K562 (cell line): ENCODE results near the gene AIF1. TPM values are rescaled to one million over a fixed set of nuclear protein-coding genes. Genes with fewer than 3 reads are reported as not detected.

Experiments used
- ATAC-seq: fragments of 200-7000 bp; cut with Tn5 transposase; 3 replicates; pipeline ENCODE4 v1.9.1; 2020; ENCODE audit warnings: moderate library complexity
- BruUV-seq: library from RNA; stranded (reverse); fragments of 400-500 nt; replicated peaks from 2 replicates; lab custom pipeline; 2021; lab: Mats Ljungman, UMichigan
- CTCF ChIA-PET: fragments of 300-600 bp; formaldehyde crosslinking; extraction: SDS; loops from one replicate; lab custom pipeline; 2021; ENCODE audit warnings: low intra/inter-chr PET ratio; lab: Yijun Ruan, JAX
- POLR2A ChIA-PET: fragments of 300-600, 350-650 bp; sonication (Branson Sonifier 250); formaldehyde crosslinking; extraction: SDS; loops from one replicate; lab custom pipeline; 2021; ENCODE audit warnings: antibody characterized with exemption, inconsistent platforms; lab: Yijun Ruan, JAX
- DNase-seq, 4 experiments: peaks; one replicate each; pipeline versions ENCODE4 v3.0.0 to v3.0.0-alpha.2; 2011 to 2018; ENCODE audit warnings: low spot score in 3 of 4, mixed read lengths in 3 of 4; ENCODE audit errors: extremely low read depth in 1 of 4
- FAIRE-seq: peaks from 2 replicates; lab custom pipeline; 2011; peaks lifted over from hg19 to GRCh38; lab: Jason Lieb, UNC
- H2AFZ ChIP-seq: 2 replicates; pipeline ENCODE4 v1.6.0; 2011; ENCODE audit warnings: low read depth, low read length, control low read depth, inconsistent platforms
- H3K27ac ChIP-seq: fragments of 200-600 bp; 3 replicates; pipeline ENCODE4 v1.8.0; 2011; ENCODE audit warnings: low read depth, mild to moderate bottlenecking, control low read depth, inconsistent platforms, low read length, moderate library complexity, mixed read lengths; ENCODE audit errors: extremely low read depth
- H3K27me3 ChIP-seq, 2 experiments: fragments of 300-600 bp in 1 of 2; 2 replicates in 1 of 2; 3 replicates in 1 of 2; pipeline versions ENCODE4 v1.6.0 to v1.8.0; 2011; ENCODE audit warnings: inconsistent platforms in 2 of 2, low read length in 2 of 2, mild to moderate bottlenecking in 1 of 2, mixed read lengths in 1 of 2, moderate library complexity in 1 of 2; ENCODE audit not compliant: control insufficient read depth in 2 of 2, insufficient read depth in 2 of 2
- H3K36me3 ChIP-seq: fragments of 300-600 bp; 3 replicates; pipeline ENCODE4 v1.8.0; 2011; ENCODE audit warnings: mild to moderate bottlenecking, low read length, inconsistent platforms; ENCODE audit not compliant: control insufficient read depth, insufficient read depth
- H3K4me1 ChIP-seq, 2 experiments: fragments of 200-600 bp in 1 of 2; replicated peaks in 1 of 2; 2 replicates in 1 of 2; 3 replicates in 1 of 2; pipeline versions ENCODE4 v1.5.1 to v1.8.0; 2011; ENCODE audit warnings: inconsistent platforms in 2 of 2, low read length in 2 of 2, mild to moderate bottlenecking in 1 of 2, mixed read lengths in 1 of 2, moderate library complexity in 1 of 2; ENCODE audit not compliant: control insufficient read depth in 2 of 2, insufficient read depth in 2 of 2
- H3K4me2 ChIP-seq: 2 replicates; pipeline ENCODE4 v1.6.1; 2011; ENCODE audit warnings: low read length, control low read depth, inconsistent platforms, mixed read lengths; ENCODE audit not compliant: insufficient read depth
- H3K4me3 ChIP-seq: fragments of 200-600 bp; sonication (generic), shearing (Covaris generic); 2 replicates; pipeline ENCODE4 v1.5.1; 2016; ENCODE audit warnings: control low read depth, inconsistent platforms
- H3K79me2 ChIP-seq: fragments of 200-600 bp; 3 replicates; pipeline ENCODE4 v1.8.0; 2011; ENCODE audit warnings: low read length, inconsistent platforms; ENCODE audit not compliant: control insufficient read depth, insufficient read depth
- H3K9ac ChIP-seq, 2 experiments: 2 replicates each; pipeline versions ENCODE4 v1.6.0 to v1.6.1; 2011; ENCODE audit warnings: low read depth in 2 of 2, low read length in 2 of 2, control low read depth in 1 of 2, inconsistent platforms in 1 of 2, mild to moderate bottlenecking in 1 of 2, mixed read lengths in 1 of 2; ENCODE audit not compliant: insufficient read depth in 1 of 2
- H3K9me1 ChIP-seq: one replicate; pipeline ENCODE4 v1.6.0; 2011; ENCODE audit warnings: inconsistent platforms, mild to moderate bottlenecking, low read length, moderate library complexity; ENCODE audit not compliant: control insufficient read depth, insufficient read depth
- H3K9me3 ChIP-seq: replicated peaks from 2 replicates; pipeline ENCODE4 v1.5.1; 2011; ENCODE audit warnings: low read depth, low read length, inconsistent platforms; ENCODE audit not compliant: control insufficient read depth, insufficient read depth
- H4K20me1 ChIP-seq: replicated peaks from 2 replicates; pipeline ENCODE4 v1.6.1; 2011; ENCODE audit warnings: low read length, inconsistent platforms, mixed read lengths; ENCODE audit not compliant: control insufficient read depth, insufficient read depth
- E2F4 ChIP-seq: sonication (generic); formaldehyde crosslinking; IDR thresholded peaks from 2 replicates; pipeline ENCODE4 v1.8.0; 2022; ENCODE audit warnings: mild to moderate bottlenecking, low read depth, missing genetic modification reagents
- ID3 ChIP-seq, 2 experiments: fragments of 250-450 bp in 1 of 2; fragments of 450-650 bp in 1 of 2; sonication (Bioruptor Pico) in 1 of 2; IDR thresholded peaks; 2 replicates each; pipeline versions ENCODE4 v1.6.1 to v1.8.0; 2016 to 2021; ENCODE audit warnings: mild to moderate bottlenecking in 2 of 2, moderate library complexity in 2 of 2, missing compliant biosample characterization in 1 of 2, missing genetic modification characterization in 1 of 2
- RUNX1 ChIP-seq: sonication (generic); IDR thresholded peaks from 2 replicates; pipeline ENCODE4 v1.6.1; 2016; ENCODE audit warnings: antibody characterized with exemption, low read depth
- SRF ChIP-seq, 2 experiments: fragments of 250-450, 450-650 bp in 1 of 2; sonication (Bioruptor Pico) in 1 of 2; sonication (generic) in 1 of 2; formaldehyde crosslinking; IDR thresholded peaks; 2 replicates each; pipeline versions ENCODE4 v1.5.0 to v1.5.1; 2020 to 2022; ENCODE audit warnings: mild to moderate bottlenecking in 1 of 2, missing genetic modification reagents in 1 of 2
- ZNF124 ChIP-seq: sonication (generic); formaldehyde crosslinking; IDR thresholded peaks from 2 replicates; pipeline ENCODE4 v1.8.1; 2022; ENCODE audit warnings: missing genetic modification reagents
- ZNF174 ChIP-seq: fragments of 250-450 bp; sonication (Bioruptor Pico); IDR thresholded peaks from 2 replicates; pipeline ENCODE4 v1.4.0; 2020; ENCODE audit warnings: mild to moderate bottlenecking
- WGBS: fragments of 100-300 bp; shearing (Covaris generic); methylation state at CpG from one replicate; pipeline ENCODE4 v1.1.6; 2016; ENCODE audit warnings: low coverage, mixed read lengths; ENCODE audit not compliant: insufficient coverage; ENCODE audit errors: missing lambda C conversion rate; 5-methylcytosine and 5-hydroxymethylcytosine counted together
- in situ Hi-C: fragments of 300-500 bp; cut with MboI; formaldehyde crosslinking; loops from 4 replicates; pipeline ENCODE4 v1.15.0; 2018; ENCODE audit warnings: inconsistent platforms, mixed read lengths
- intact Hi-C: fragments of 100-400 bp; cut with micrococcal nuclease; formaldehyde crosslinking; loops from 2 replicates; pipeline ENCODE4 v1.14.2; 2022
- polyA plus RNA-seq, 8 experiments: library from polyadenylated mRNA; depleted of rRNA in 4 of 8; stranded (reverse) in 5 of 8; unstranded in 3 of 8; fragments of >200 nt; fragmentation: Nextera tagmentation in 2 of 8; fragmentation: Illumina TruSeq in 1 of 8; extraction: Ambion mirVana in 2 of 8; extraction: Trizol in 1 of 8; gene quantifications; 2 replicates each; pipeline versions ENCODE4 v1.2.1 to v1.2.3, GENCODE V29; 2011 to 2014; ENCODE audit warnings: inconsistent platforms in 1 of 8, missing spikeins in 1 of 8
- total RNA-seq, 7 experiments: library from RNA; depleted of rRNA in 6 of 7; stranded (reverse); fragments of >200 nt in 6 of 7; fragmentation: Illumina TruSeq in 2 of 7; extraction: Trizol in 2 of 7; gene quantifications; 2 replicates each; pipeline versions ENCODE4 v1.2.1 to v1.2.3, GENCODE V29; 2011 to 2021; ENCODE audit warnings: low replicate concordance in 1 of 7
- TF ChIP-seq, protein P1 (sequence below): fragments of 250-450 bp; sonication (Bioruptor Pico); IDR thresholded peaks from 2 replicates; pipeline ENCODE4 v1.4.0; 2020; ENCODE audit warnings: mild to moderate bottlenecking, moderate library complexity
- TF ChIP-seq, protein P2 (sequence below): sonication (generic); formaldehyde crosslinking; IDR thresholded peaks from 2 replicates; pipeline ENCODE4 v1.8.0; 2023; ENCODE audit warnings: mild to moderate bottlenecking, missing genetic modification reagents

AIF1 gene
- total and polyA plus RNA-seq, 9 of the 15 experiments (the other 6 are each of a cell fraction or from before 2014, with no cell fraction given) = 9.4 to 33.4 (median 19.4) TPM

GRCh38 chr6:31578184-31579118, 36.6 kb upstream of the AIF1 start:
- Histone ChIP-seq H3K9me3 (no peaks in the 10 kb centered on the region), H3K27ac (no peak overlapping the region), H3K36me3 (no peaks in the 10 kb centered on the region), H3K27me3 (no peaks in the 10 kb centered on the region)
- no TSS peak for BruUV-seq
- in situ Hi-C loops = no loop called here
- intact Hi-C loops = no loop called here
- TF ChIP-seq ID3 (CRISPR knock-in tag; IDR thresholded peaks at IDR 0.05) = no peak
- no peak for TF ChIP-seq ID3 (tag; IDR thresholded peaks at IDR 0.05)
- TF ChIP-seq ZNF124 (CRISPR knock-in tag) = no peak
- no peak for TF ChIP-seq ZNF174 (CRISPR knock-in tag)
- no peak for TF ChIP-seq RUNX1
- no peak for TF ChIP-seq E2F4
- no peak for TF ChIP-seq SRF (CRISPR knock-in tag; IDR thresholded peaks at IDR 0.05)
- TF ChIP-seq, protein P1, sequence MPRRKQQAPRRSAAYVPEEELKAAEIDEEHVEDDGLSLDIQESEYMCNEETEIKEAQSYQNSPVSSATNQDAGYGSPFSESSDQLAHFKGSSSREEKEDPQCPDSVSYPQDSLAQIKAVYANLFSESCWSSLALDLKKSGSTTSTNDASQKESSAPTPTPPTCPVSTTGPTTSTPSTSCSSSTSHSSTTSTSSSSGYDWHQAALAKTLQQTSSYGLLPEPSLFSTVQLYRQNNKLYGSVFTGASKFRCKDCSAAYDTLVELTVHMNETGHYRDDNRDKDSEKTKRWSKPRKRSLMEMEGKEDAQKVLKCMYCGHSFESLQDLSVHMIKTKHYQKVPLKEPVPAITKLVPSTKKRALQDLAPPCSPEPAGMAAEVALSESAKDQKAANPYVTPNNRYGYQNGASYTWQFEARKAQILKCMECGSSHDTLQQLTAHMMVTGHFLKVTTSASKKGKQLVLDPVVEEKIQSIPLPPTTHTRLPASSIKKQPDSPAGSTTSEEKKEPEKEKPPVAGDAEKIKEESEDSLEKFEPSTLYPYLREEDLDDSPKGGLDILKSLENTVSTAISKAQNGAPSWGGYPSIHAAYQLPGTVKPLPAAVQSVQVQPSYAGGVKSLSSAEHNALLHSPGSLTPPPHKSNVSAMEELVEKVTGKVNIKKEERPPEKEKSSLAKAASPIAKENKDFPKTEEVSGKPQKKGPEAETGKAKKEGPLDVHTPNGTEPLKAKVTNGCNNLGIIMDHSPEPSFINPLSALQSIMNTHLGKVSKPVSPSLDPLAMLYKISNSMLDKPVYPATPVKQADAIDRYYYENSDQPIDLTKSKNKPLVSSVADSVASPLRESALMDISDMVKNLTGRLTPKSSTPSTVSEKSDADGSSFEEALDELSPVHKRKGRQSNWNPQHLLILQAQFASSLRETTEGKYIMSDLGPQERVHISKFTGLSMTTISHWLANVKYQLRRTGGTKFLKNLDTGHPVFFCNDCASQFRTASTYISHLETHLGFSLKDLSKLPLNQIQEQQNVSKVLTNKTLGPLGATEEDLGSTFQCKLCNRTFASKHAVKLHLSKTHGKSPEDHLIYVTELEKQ (CRISPR knock-in tag) = no peak
- TF ChIP-seq, protein P2, sequence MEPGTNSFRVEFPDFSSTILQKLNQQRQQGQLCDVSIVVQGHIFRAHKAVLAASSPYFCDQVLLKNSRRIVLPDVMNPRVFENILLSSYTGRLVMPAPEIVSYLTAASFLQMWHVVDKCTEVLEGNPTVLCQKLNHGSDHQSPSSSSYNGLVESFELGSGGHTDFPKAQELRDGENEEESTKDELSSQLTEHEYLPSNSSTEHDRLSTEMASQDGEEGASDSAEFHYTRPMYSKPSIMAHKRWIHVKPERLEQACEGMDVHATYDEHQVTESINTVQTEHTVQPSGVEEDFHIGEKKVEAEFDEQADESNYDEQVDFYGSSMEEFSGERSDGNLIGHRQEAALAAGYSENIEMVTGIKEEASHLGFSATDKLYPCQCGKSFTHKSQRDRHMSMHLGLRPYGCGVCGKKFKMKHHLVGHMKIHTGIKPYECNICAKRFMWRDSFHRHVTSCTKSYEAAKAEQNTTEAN (CRISPR knock-in tag) = no peak
- TF ChIP-seq, all 486 proteins: peak for 0
- ChIA-PET POLR2A (interaction anchor here (3.1 to 3.3 kb wide), 2 partner anchors 9 to 15 kb away, joined by 7 to 16 read pairs; no protein-coding TSS in a partner anchor), CTCF (no interaction called here)
- WGBS = 54% methylated on average over 12 of the region's 12 CpGs
- DNase-seq (no peak), FAIRE-seq (no peak), ATAC-seq (no peak)
- no peak overlapping the region for H3K4me2 ChIP-seq
- no peaks in the 10 kb centered on the region for H3K9me1 ChIP-seq
- no peak overlapping the region for H3K4me3 ChIP-seq
- no peaks in the 10 kb centered on the region for H4K20me1 ChIP-seq
- H2AFZ ChIP-seq = no peak overlapping the region
- H3K79me2 ChIP-seq = no peaks in the 10 kb centered on the region
- no peak overlapping the region for H3K9ac ChIP-seq
- peaks cover 0 to 30% of the 10 kb centered on the region in 2 experiments; a peak in 3 of 5 replicates for H3K4me1 ChIP-seq
